Measurements from ENCODE around the gene STARD8.
"Not testable (repeated sequence)": the region's sequence is repeated elsewhere in the genome, so short reads cannot be mapped to it uniquely, and the experiment has no call there.

DNA sequence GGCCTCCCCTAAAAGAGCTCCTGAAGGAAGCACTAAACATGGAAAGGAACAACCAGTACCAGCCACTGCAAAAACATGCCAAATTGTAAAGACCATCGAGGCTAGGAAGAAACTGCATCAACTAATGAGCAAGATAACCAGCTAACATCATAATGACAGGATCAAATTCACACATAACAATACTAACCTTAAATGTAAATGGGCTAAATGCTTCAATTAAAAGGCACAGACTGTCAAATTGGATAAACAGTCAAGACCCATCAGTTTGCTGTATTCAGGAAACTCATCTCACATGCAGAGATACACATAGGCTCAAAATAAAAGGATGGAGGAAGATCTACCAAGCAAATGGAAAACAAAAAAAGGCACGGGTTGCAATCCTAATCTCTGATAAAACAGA is 43.2 kb upstream of the STARD8 start:
- not testable (repeated sequence) for TF ChIP-seq BACH2 (CRISPR knock-in tag; IDR thresholded peaks at IDR 0.05; ENCODE audit: borderline replicate concordance); ZFP3 (CRISPR knock-in tag; IDR thresholded peaks at IDR 0.05); ARNTL (CRISPR knock-in tag; IDR thresholded peaks at IDR 0.05; ENCODE audit: borderline replicate concordance, low read depth); PATZ1 (CRISPR knock-in tag; IDR thresholded peaks at IDR 0.05; ENCODE audit: borderline replicate concordance)
